Activated CD4-positive, alpha-beta T cell treated with anti-CD3 and anti-CD28 coated beads, Interleukin-10, Interleukin-2, amounts not matched to agents 100 ng/mL and 50 ng/mL, durations not matched to agents 16 hours and 8 hours (primary cell): ENCODE data around the gene SBNO1.
A peak's percentile ranks its signal among the peaks of the same experiment; 100 is the strongest.
"Not testable (repeated sequence)": the region's sequence is repeated elsewhere in the genome, so short reads cannot be mapped to it uniquely, and the experiment has no call there.

Experiments
- DNase-seq: peaks from one replicate; pipeline ENCODE4 v3.0.0-alpha.2; 2020

The SBNO1 gene

DNA sequence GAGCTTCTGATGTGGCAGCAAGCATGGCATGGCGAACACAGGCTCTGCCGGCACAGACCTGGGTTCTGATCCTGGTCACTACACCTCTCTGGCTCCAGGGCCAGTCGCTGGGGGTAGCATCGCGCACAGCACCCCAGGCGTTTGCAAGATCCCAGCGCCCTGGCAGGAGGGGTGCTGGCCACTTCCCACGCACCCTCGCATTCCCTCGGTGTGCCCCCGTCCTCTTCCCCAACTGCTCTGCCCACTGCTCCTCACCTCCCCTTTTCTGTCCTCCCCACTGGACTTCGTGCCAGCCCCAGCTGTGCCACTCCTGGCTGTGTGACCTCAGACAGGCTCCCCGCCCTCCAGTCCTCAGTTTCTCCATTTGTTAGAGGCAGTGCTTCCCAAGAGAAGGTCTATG, 95.8 kb downstream of the SBNO1 start:
- no peak for DNase-seq

DNA sequence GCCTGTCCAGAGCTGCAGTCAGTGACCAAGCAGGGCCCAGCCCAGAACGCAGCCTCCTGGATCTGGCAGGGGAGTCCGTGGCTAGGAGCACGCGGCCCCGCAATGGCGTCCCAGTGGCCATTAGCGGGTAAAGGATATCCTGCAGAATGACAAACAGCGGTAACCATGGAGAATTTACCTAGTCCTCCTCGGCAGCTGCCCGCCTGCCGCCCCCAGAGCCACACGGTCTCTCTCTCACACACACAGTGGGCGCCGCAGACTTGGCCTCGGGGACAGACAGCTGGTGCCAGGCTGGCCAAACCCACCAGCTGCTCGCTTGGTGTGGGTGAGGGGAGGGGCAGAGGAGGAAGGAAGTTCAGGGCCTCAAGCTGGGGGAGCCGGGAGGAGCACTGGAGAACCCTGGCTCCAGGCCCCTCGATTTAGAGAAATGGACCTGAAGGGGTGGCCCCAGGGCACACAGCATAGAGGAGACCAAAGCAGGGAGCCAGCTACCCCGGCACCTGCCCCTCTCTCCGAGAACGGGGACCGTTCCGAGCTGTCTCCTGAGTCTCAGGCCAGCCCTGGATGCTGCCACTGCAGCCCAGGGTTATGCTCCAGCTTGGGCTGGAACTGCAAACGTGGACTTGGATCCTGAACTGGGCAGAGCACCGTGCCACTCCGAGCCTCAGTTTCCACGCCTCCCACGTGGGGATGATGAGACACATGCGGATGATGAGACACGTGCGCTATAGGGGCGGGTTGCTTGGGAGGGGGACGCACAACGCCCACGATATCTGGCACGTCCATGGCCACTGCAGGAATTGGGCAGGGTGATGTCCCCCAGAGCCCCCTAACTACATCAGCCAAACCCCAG, 96.4 kb downstream of the SBNO1 start:
- no peak for DNase-seq

DNA sequence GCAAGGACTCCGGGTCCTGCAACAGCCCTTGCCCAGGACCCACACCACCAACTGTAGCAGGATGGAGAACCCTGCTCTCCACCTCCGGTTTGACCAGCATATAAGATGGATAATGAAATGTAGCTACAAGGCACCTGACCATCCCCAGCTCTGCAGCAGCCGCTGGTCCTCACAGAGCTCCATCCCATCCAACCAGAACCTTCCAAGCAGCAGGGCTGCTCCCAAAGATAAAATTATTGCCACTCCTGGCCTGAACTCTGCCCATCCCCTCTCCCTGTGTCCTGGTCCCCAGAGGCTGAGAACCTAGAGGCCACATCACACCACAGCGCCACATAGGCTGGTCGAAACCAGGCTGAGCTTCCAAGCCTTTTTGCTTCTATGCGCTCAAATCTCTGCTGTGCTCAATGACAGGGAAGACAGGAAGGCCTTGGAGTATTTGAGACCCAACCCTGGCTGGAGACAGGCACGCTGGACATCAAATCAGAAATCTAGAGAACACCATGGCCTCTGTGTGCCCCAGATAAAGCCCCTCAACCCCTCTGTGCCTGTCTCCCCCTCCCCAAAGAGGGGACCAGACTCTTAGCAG, 97.2 kb downstream of the SBNO1 start:
- no peak for DNase-seq

DNA sequence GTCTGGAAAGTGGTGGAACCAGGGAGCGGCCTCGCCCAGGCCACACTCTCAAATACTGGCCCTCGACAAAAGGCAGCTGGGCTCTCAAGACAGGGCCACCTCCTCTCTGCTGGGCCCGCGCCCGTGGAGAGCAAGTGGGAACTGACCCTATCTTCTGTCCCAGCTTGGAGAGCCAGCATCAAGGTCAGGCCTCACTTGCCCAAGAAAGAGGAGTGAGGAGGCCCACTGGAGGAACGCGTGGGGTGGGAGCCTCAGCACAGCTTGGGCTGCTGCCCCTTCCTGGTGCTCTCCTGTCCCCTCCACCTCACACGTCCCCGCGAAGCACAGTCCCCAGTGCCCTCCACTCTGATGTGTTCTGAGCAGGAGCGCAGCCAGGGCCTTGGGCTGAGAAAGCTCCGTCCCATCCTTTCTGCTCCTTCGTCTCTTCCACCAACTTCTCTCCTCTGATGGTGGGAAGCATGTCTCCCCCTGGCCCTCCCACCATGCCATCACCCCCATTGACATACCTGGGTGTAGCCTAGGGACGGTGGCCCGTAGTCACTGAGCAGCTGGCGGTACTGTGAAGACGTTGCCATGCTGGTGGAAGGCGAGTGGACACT, 97.9 kb downstream of the SBNO1 start:
- no peak for DNase-seq

DNA sequence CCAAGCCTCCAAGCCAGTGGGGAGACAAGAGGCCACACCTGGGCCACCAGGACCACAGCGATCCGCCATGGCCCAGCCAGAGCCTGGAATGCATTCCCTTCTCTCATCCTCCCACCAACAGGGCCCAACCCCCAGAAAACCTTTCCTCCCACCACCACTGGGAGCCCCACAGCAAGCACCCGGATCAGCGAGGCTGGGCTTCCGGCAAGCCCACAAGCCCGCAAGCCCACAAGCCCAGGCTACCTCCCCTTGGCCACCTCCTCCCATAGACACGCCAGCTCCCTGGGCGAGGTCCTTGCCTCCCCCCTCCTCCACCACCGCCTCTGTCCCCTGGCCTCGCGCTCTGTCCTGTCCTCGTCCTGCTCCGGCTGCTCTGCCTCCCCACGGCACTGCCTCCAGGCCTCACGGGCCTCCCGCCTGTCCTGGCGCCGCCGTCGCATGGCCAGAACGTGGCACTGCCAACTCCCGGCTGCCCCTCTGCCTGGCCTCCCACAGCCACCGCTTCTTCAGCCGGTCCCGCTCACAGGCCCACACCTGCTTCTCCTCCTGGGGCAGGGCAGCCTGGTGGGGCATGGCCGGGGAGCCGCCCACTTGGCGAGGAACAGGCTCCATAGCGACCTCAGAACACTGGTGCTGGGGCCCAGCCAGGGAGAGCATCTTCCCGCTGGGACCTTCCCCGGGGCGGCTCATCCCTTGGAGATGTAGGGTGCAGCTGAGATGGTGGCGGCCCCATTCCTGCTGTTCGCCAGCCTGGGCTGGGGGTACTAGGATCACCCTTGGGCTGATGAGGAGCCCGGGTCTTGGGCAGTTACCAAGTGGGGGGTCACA, 98.6 kb downstream of the SBNO1 start:
- no peak for DNase-seq

DNA sequence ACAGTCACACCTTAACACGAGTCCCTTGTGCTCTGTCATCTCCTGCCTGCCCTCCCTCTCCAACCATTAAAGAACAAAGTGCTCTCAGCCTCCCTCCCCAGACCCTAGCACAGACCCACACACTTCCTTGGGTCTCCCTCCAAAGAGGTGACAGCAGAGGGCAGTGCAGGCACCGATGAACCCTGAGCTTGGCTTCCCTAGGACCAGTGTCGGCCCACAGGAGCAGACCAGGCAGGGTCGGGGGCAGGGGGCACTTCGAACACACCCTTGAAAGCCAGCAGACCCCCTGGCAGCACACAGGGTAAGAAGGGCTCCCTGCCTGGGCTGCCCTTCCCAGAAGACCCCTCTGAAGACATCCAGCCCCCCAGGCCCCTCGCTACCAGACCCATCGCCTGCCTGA, 100.0 kb downstream of the SBNO1 start:
- DNase-seq = peak; percentile 20

DNA sequence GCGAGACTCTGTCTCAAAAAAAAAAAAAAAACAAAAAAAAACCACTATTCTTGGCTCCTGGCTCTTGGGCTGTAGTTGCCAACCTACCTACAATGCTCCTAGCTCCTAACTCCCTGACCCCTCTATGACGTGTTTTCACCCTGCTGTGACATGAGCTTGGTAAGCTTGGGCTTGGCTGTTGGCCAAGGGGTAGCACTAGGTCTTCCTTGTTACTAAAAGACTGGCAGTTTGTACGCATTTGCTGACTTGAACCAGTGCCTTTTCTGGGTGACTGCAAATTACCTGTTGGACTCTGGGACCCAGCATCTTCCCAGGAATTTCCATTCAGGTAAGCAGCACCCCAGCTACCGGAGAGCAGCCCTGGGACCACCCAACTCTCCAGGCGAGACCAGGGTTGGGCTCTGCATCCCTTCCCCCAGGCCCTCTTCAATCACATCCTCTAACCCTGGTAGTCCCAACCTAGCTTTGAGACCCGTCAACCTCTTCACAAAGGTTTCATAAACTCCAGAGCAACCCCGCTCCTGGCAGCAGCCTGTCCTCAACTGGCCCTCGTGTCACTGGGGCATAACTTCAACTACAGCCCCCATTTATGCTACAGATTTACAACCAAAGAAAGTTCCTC, 101.3 kb downstream of the SBNO1 start:
- DNase-seq = no peak

DNA sequence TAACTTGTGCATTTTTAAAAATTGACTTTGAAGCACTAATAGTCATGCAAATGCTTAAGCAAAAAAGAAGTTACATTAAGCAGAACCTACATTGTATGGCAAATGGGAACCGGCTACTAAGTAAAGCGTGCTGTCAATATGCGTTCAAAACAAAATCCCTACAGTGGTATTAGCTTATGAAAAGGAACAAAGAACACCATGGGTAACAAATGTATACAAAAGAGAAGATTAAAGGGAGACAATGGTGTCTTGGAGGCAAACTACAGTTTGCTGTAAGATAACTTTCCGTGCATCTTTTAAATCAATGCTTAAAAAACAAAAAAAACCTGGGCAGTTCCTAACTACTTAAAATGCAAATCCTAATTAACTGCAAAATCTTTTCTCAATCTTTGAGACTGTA, 103.5 kb downstream of the SBNO1 start:
- no peak for DNase-seq

DNA sequence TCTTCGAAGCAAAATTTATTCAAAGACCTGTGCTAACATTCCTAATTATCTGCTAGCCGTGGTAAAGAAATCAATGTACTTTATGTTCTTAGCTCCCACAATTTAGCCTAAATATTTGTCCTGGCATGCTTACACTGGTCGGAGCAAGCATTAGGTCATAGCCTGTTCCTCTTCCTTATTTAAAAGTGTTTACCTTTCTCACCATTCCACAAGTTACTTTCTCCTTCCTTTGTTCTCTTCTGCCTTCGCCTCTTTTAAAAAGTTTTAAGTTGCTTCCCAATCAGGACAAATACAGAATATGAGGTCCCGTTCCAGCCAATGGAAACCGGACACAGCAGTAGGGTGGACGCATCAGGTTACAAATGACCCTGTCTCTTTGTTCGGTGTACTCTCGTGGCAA, 104.6 kb downstream of the SBNO1 start:
- no peak for DNase-seq

DNA sequence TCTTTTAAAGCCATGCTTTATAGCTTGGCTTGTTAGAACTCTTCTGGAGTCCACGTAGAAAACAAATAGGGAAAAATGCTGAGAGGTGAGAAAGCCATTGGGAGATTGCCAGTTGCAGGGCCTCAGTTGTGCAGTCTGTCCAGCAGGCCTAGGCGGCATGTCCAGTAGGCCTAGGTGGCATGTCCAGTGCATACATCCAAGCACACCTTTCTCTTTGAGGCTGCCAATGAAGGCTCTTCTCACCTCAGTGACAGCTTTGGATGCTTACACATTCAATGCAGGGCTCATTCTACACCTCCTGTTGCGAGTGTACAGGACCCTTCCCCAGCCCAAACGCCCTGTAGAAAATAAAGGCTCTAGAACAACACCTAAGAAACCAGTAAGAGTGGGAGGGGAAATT, 106.1 kb downstream of the SBNO1 start:
- DNase-seq = no peak

DNA sequence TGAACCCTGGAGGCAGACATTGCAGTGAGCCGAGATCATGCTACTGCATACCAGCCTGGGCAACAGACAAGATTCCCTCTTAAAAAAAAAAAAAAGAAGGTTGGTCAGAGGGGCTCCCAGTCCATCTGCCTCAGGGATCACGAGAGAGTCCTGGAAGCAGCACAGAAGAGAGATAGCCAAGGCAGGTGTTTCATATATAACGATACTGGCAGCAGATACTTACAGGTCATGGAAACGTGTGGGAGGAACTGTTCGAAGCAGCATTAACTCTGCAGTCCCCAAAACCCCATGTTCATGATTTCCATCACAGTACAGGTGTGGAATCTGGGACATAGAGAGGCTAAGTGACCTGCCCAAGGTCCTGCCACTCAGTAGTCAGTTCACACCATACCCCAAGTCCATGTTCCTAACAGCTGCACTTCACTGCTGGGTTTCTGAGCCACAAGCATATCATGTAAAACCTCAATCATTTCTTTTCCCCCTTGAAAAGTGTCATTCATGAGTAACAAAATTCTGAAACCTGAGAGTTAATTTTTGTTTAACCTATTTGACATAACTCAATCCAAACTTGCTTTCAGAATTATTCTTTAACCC, 109.7 kb downstream of the SBNO1 start:
- DNase-seq = no peak

DNA sequence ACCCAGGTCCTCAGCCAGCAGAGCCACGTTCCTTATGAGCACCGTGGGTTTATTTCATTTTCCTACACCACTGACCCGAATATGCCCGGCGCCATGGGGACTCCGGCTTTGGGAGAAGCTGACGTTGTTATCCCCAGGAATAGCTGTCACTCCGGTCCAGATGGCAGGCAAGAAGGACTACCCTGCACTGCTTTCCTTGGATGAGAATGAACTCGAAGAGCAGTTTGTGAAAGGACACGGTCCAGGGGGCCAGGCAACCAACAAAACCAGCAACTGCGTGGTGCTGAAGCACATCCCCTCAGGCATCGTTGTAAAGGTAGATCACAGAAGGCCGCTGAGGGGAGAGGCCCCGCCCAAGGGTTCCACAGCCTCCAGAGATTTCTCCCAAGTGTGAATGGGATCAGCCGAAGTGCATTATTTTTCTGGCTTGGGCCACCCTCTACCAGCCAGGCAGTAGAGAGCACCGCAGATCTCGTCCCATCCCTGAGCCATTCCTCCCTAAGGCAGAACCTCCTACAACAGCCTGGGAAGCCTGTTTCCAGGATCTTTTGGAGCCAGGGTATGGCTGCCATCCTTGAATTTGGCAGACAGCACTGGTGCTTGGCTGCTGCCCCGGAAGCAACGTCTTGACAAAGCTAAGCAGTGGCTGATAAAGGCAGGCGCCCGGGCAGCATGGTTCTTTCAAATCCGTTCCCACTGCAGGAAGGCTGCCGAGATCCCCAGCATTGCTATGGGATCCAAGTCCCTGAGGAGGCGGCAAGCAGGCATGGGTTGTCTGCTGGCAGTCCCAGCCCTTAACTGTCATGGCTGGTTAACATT, 110.8 kb downstream of the SBNO1 start:
- DNase-seq = no peak

DNA sequence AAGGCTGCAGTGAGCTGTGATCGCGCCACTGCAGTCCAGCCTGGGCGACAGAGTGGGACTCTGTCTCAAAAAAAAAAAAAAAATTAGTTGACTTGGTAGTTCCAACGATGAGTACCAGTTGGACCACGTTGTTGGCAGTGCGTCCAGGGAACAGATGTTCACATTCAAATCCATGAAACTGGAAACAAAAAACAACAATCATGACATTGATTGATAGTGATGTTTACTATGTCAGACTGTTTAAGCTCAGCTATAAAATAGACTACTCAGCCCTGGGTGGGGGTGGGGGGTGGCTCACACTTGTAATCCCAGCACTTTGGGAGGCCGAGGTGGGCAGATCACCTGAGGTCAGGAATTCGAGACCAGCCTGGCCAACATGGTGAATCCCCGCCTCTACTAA, 112.3 kb downstream of the SBNO1 start:
- DNase-seq = not testable (repeated sequence)

DNA sequence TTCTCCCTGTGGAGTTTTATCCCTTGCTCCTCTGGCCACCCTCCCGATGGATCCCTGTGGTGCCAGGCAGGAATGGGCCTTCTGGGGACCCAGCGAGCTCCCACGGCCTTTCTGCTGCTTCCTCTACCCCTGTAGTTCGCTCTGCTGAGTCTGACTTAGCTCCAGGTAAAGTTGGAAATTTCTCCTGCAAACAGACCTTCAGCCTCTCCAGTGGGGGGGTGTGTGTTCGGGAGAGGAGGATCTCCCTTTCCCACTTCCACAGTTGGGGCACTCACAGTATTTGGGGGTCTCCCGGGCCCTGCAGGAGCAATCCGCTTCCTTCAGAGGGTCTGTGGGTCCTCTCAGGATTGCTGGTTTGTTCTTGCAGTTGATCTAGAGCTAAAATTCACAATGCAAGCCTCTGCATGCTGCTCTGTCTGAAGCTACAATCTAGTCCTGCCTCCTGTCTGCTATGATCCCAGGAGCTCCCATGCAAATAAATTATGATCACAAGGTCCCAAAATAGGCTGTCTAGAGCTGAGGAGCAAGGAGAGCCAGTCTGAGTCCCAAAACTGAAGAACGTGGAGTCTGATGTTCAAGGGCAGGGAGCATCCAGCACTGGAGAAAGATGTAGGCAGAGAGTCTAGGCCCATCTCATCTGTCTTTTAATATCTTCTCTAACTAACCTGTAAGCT, 113.1 kb downstream of the SBNO1 start:
- no peak for DNase-seq

DNA sequence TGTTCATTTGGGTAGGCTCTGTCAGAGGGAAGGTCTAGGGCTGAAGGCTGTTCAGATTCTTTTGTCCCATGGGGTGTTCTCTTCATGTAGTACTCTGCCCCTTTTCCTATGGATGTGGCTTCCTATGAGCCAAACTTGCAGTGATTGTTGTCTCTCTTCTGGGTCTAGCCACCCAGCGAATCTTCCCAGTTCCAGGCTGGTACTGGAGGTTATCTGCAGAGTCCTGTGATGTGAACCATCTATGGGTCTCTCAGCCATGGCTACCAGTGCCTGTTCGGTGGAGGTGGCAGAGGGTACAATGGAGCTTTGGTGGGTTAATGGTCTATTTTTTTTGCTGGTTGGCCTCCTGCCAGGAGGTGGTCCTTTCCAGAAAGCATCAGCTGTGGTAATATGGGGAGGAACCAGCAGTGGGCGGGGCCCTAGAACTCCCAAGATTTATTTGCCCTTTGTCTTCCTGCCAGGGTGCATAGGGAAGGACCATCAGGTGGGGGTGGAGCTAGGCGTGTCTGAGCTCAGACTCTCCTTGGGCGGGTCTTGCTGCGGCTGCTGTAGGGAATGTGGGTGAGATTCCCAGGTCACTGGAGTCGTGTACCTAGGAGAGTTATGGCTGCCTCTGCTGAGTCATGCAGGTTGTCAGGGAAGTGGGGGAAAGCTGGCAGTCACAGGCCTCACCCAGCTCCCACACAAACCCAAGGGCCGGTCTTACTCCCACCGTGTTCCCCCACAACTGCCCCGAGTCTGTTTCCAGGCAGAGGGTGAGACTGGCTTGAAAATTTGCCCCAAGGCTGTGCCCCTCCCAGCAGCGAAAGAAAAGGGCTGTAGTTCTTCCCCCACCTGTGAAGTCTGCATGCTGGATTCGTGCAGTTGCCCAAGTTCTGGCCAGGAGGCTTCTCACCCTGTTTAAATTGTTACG, 113.9 kb downstream of the SBNO1 start:
- no peak for DNase-seq

DNA sequence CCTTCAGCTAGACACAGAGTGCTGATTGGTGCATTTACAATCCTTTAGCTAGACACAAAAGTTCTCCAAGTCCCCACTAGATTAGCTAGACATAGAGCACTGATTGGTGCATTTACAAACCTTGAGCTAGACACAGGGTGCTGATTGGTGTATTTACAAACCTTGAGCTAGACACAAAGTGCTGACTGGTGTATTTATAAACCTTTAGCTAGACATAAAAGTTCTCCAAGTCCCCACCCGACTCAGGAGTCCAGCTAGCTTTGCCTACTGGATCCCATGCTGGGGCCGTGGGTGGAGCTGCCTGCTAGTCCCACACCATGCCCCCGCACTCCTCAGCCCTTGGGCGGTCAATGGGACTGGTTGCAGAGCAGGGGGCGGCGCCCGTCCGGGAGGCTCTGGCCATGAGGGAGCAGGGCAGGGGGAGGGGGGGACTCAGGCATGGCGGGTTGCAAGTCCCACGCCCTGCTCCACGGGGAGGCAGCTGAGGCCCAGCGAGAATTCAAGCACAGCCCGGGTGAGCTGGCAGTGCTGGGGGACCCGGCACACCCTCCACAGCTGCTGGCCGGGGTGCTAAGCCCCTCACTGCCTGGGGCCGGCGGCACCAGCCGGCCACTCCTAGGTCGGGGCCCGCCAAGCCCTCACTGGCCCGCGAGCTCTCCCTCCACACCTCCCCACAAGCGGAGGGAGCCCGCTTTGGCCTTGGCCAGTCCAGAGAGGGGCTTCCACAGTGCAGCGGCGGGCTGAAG, 115.5 kb downstream of the SBNO1 start:
- DNase-seq = not testable (repeated sequence)

DNA sequence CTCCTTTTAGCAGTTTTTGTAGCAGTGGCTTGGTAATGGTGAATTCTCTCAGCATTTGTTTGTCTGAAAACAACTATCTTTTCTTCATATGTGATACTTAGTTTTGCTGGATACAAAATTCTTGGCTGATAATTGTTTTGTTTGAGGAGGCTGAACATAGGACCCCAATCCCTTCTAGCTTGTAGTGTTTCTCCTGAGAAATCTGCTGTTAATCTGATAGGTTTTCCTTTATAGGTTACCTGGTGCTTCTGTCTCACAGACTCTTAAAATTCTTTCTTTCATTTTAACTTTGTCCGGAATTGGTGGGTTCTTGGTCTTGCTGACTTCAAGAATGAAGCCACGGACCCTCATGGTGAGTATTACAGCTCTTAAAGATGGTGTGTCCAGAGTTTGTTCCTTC, 116.5 kb downstream of the SBNO1 start:
- not testable (repeated sequence) for DNase-seq

DNA sequence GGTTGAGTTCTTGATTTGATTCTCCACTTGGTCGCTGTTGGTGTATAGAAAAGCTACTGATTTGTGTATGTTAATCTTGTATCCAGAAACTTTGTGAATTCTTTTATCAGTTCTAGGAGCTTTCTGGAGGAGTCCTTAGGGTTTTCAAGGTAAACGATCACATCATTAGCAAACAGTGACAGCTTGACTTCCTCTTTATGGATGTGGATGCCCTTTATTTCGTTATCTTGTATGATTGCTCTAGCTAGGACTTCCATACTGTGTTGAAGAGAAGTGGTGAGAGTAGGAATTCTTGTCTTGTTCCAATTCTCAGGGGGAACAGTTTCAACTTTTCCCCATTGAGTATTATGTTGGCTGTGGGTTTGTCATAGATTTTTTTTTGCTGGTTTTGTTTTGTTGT, 119.0 kb downstream of the SBNO1 start:
- DNase-seq = no peak

DNA sequence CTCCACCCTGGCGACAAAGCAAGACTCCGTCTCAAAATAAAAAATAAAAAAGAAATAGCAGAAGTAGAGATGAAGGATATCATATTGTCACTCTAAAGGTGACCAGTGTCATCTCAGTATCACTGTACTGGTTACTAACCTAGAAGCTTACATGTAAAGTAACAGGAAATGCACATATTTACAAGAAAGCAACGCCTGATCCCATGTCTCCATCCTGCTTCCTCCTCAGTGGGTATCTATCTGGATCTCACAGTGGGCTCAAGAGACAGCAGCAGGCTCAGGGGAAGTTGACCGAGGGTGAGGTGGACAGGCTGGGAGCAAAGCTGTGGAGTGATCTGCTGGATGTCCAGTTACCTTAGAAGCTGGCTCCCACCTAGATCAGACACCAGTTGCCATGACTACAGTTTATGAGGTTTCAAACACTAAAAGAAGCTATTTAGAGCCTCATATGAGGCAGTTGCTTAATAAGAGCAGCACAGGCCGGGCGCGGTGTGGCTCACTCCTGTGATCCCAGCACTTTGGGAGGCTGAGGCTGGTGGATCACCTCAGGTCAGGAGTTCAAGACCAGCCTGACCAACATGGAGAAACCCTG, 120.9 kb downstream of the SBNO1 start:
- no peak for DNase-seq
